K562 (cell line): ENCODE measurements around the gene DNAAF8. TPM values are rescaled to one million over a fixed set of nuclear protein-coding genes. Genes with fewer than 3 reads are reported as not detected.

Experiments
- ATAC-seq: fragments of 200-7000 bp; cut with Tn5 transposase; 3 replicates; pipeline ENCODE4 v1.9.1; 2020; ENCODE audit warnings: moderate library complexity
- BruUV-seq: library from RNA; stranded (reverse); fragments of 400-500 nt; replicated peaks from 2 replicates; lab custom pipeline; 2021; lab: Mats Ljungman, UMichigan
- CTCF ChIA-PET: fragments of 300-600 bp; formaldehyde crosslinking; extraction: SDS; loops from one replicate; lab custom pipeline; 2021; ENCODE audit warnings: low intra/inter-chr PET ratio; lab: Yijun Ruan, JAX
- POLR2A ChIA-PET: fragments of 300-600, 350-650 bp; sonication (Branson Sonifier 250); formaldehyde crosslinking; extraction: SDS; loops from one replicate; lab custom pipeline; 2021; ENCODE audit warnings: antibody characterized with exemption, inconsistent platforms; lab: Yijun Ruan, JAX
- DNase-seq, 4 experiments: peaks; one replicate each; pipeline versions ENCODE4 v3.0.0 to v3.0.0-alpha.2; 2011 to 2018; ENCODE audit warnings: low spot score in 3 of 4, mixed read lengths in 3 of 4; ENCODE audit errors: extremely low read depth in 1 of 4
- FAIRE-seq: peaks from 2 replicates; lab custom pipeline; 2011; peaks lifted over from hg19 to GRCh38; lab: Jason Lieb, UNC
- H2AFZ ChIP-seq: 2 replicates; pipeline ENCODE4 v1.6.0; 2011; ENCODE audit warnings: low read depth, low read length, control low read depth, inconsistent platforms
- H3K27ac ChIP-seq: fragments of 200-600 bp; 3 replicates; pipeline ENCODE4 v1.8.0; 2011; ENCODE audit warnings: low read depth, mild to moderate bottlenecking, control low read depth, inconsistent platforms, low read length, moderate library complexity, mixed read lengths; ENCODE audit errors: extremely low read depth
- H3K27me3 ChIP-seq, 2 experiments: fragments of 300-600 bp in 1 of 2; 2 replicates in 1 of 2; 3 replicates in 1 of 2; pipeline versions ENCODE4 v1.6.0 to v1.8.0; 2011; ENCODE audit warnings: inconsistent platforms in 2 of 2, low read length in 2 of 2, mild to moderate bottlenecking in 1 of 2, mixed read lengths in 1 of 2, moderate library complexity in 1 of 2; ENCODE audit not compliant: control insufficient read depth in 2 of 2, insufficient read depth in 2 of 2
- H3K36me3 ChIP-seq: fragments of 300-600 bp; 3 replicates; pipeline ENCODE4 v1.8.0; 2011; ENCODE audit warnings: mild to moderate bottlenecking, low read length, inconsistent platforms; ENCODE audit not compliant: control insufficient read depth, insufficient read depth
- H3K4me1 ChIP-seq, 2 experiments: fragments of 200-600 bp in 1 of 2; replicated peaks in 1 of 2; 2 replicates in 1 of 2; 3 replicates in 1 of 2; pipeline versions ENCODE4 v1.5.1 to v1.8.0; 2011; ENCODE audit warnings: inconsistent platforms in 2 of 2, low read length in 2 of 2, mild to moderate bottlenecking in 1 of 2, mixed read lengths in 1 of 2, moderate library complexity in 1 of 2; ENCODE audit not compliant: control insufficient read depth in 2 of 2, insufficient read depth in 2 of 2
- H3K4me2 ChIP-seq: 2 replicates; pipeline ENCODE4 v1.6.1; 2011; ENCODE audit warnings: low read length, control low read depth, inconsistent platforms, mixed read lengths; ENCODE audit not compliant: insufficient read depth
- H3K4me3 ChIP-seq: fragments of 200-600 bp; sonication (generic), shearing (Covaris generic); 2 replicates; pipeline ENCODE4 v1.5.1; 2016; ENCODE audit warnings: control low read depth, inconsistent platforms
- H3K79me2 ChIP-seq: fragments of 200-600 bp; 3 replicates; pipeline ENCODE4 v1.8.0; 2011; ENCODE audit warnings: low read length, inconsistent platforms; ENCODE audit not compliant: control insufficient read depth, insufficient read depth
- H3K9ac ChIP-seq, 2 experiments: 2 replicates each; pipeline versions ENCODE4 v1.6.0 to v1.6.1; 2011; ENCODE audit warnings: low read depth in 2 of 2, low read length in 2 of 2, control low read depth in 1 of 2, inconsistent platforms in 1 of 2, mild to moderate bottlenecking in 1 of 2, mixed read lengths in 1 of 2; ENCODE audit not compliant: insufficient read depth in 1 of 2
- H3K9me1 ChIP-seq: one replicate; pipeline ENCODE4 v1.6.0; 2011; ENCODE audit warnings: inconsistent platforms, mild to moderate bottlenecking, low read length, moderate library complexity; ENCODE audit not compliant: control insufficient read depth, insufficient read depth
- H3K9me3 ChIP-seq: replicated peaks from 2 replicates; pipeline ENCODE4 v1.5.1; 2011; ENCODE audit warnings: low read depth, low read length, inconsistent platforms; ENCODE audit not compliant: control insufficient read depth, insufficient read depth
- H4K20me1 ChIP-seq: replicated peaks from 2 replicates; pipeline ENCODE4 v1.6.1; 2011; ENCODE audit warnings: low read length, inconsistent platforms, mixed read lengths; ENCODE audit not compliant: control insufficient read depth, insufficient read depth
- CBX2 ChIP-seq: fragments of 200-600 bp; sonication (generic); IDR thresholded peaks from one replicate; pipeline ENCODE4 v1.6.1; 2012; ENCODE audit warnings: mild to moderate bottlenecking, low read length, inconsistent platforms; ENCODE audit not compliant: insufficient read depth, poor library complexity, severe bottlenecking
- CBX5 ChIP-seq: IDR thresholded peaks from 2 replicates; pipeline ENCODE4 v1.6.1; 2014; ENCODE audit warnings: low read depth, borderline replicate concordance
- FOS ChIP-seq: IDR thresholded peaks from 3 replicates; pipeline ENCODE4 v1.6.1; 2011; ENCODE audit not compliant: insufficient read length; ENCODE audit errors: extremely low read depth
- GMEB1 ChIP-seq: fragments of 250-450 bp; sonication (Bioruptor Pico); IDR thresholded peaks from 2 replicates; pipeline ENCODE4 v1.4.0; 2020; ENCODE audit warnings: mild to moderate bottlenecking
- KAT8 ChIP-seq: fragments of 450-650 bp; IDR thresholded peaks from 2 replicates; pipeline ENCODE4 v1.6.1; 2016; ENCODE audit warnings: low read depth, mild to moderate bottlenecking
- MAZ ChIP-seq, 2 experiments: fragments of 450-650 bp in 1 of 2; sonication (generic) in 1 of 2; formaldehyde crosslinking; IDR thresholded peaks in 1 of 2; conservative IDR thresholded peaks in 1 of 2; 2 replicates each; pipeline versions ENCODE4 v1.4.0 to v1.5.0; 2020; ENCODE audit warnings: mild to moderate bottlenecking in 1 of 2, missing genetic modification reagents in 1 of 2
- MNT ChIP-seq, 2 experiments: fragments of 450-650 bp; conservative IDR thresholded peaks; 2 replicates each; pipeline ENCODE4 v1.6.1; 2017; ENCODE audit warnings: mild to moderate bottlenecking in 2 of 2, moderate library complexity in 2 of 2
- NFIX ChIP-seq: fragments of 250-450 bp; sonication (Bioruptor Pico); IDR thresholded peaks from 2 replicates; pipeline ENCODE4 v1.4.0; 2020; ENCODE audit warnings: low read depth, mild to moderate bottlenecking, moderate library complexity
- PYGO2 ChIP-seq: fragments of 450-650 bp; IDR thresholded peaks from 2 replicates; pipeline ENCODE4 v1.6.1; 2016; ENCODE audit warnings: mild to moderate bottlenecking, missing genetic modification characterization, moderate library complexity, missing compliant biosample characterization
- SLC30A9 ChIP-seq: fragments of 250-450 bp; sonication (Bioruptor Pico); IDR thresholded peaks from 2 replicates; pipeline ENCODE4 v1.8.0; 2022; ENCODE audit warnings: mild to moderate bottlenecking, moderate library complexity
- ZC3H11A ChIP-seq: IDR thresholded peaks from 2 replicates; pipeline ENCODE4 v1.6.1; 2012; ENCODE audit warnings: low read depth, low read length, improper control_type of control experiment
- ZFP30 ChIP-seq: fragments of 250-450 bp; sonication (Bioruptor Pico); IDR thresholded peaks from 2 replicates; pipeline ENCODE4 v1.8.0; 2022; ENCODE audit warnings: moderate library complexity, mild to moderate bottlenecking, inconsistent platforms, borderline replicate concordance
- ZKSCAN1 ChIP-seq: fragments of 150-350 bp; IDR thresholded peaks from 2 replicates; pipeline ENCODE4 v1.6.1; 2016; ENCODE audit warnings: low read depth, low read length
- ZNF408 ChIP-seq: fragments of 250-450 bp; sonication (Bioruptor Pico); IDR thresholded peaks from 2 replicates; pipeline ENCODE4 v1.4.0; 2020; ENCODE audit warnings: low read depth, mild to moderate bottlenecking, moderate library complexity
- ZNF561 ChIP-seq: fragments of 450-650 bp; formaldehyde crosslinking; conservative IDR thresholded peaks from 2 replicates; pipeline ENCODE4 v1.4.0; 2020; ENCODE audit warnings: mild to moderate bottlenecking, moderate library complexity
- ZNF766 ChIP-seq: fragments of 200-800 bp; sonication (Bioruptor generic); conservative IDR thresholded peaks from 2 replicates; pipeline ENCODE4 v1.6.1; 2016; ENCODE audit warnings: missing genetic modification characterization, missing compliant biosample characterization
- WGBS: fragments of 100-300 bp; shearing (Covaris generic); methylation state at CpG from one replicate; pipeline ENCODE4 v1.1.6; 2016; ENCODE audit warnings: low coverage, mixed read lengths; ENCODE audit not compliant: insufficient coverage; ENCODE audit errors: missing lambda C conversion rate; 5-methylcytosine and 5-hydroxymethylcytosine counted together
- in situ Hi-C: fragments of 300-500 bp; cut with MboI; formaldehyde crosslinking; loops from 4 replicates; pipeline ENCODE4 v1.15.0; 2018; ENCODE audit warnings: inconsistent platforms, mixed read lengths
- intact Hi-C: fragments of 100-400 bp; cut with micrococcal nuclease; formaldehyde crosslinking; loops from 2 replicates; pipeline ENCODE4 v1.14.2; 2022
- polyA plus RNA-seq, 8 experiments: library from polyadenylated mRNA; depleted of rRNA in 4 of 8; stranded (reverse) in 5 of 8; unstranded in 3 of 8; fragments of >200 nt; fragmentation: Nextera tagmentation in 2 of 8; fragmentation: Illumina TruSeq in 1 of 8; extraction: Ambion mirVana in 2 of 8; extraction: Trizol in 1 of 8; gene quantifications; 2 replicates each; pipeline versions ENCODE4 v1.2.1 to v1.2.3, GENCODE V29; 2011 to 2014; ENCODE audit warnings: inconsistent platforms in 1 of 8, missing spikeins in 1 of 8
- total RNA-seq, 7 experiments: library from RNA; depleted of rRNA in 6 of 7; stranded (reverse); fragments of >200 nt in 6 of 7; fragmentation: Illumina TruSeq in 2 of 7; extraction: Trizol in 2 of 7; gene quantifications; 2 replicates each; pipeline versions ENCODE4 v1.2.1 to v1.2.3, GENCODE V29; 2011 to 2021; ENCODE audit warnings: low replicate concordance in 1 of 7
- TF ChIP-seq, protein P1 (sequence below): IDR thresholded peaks from 2 replicates; pipeline ENCODE4 v1.6.1; 2012; ENCODE audit warnings: low read depth, low read length, improper control_type of control experiment, borderline replicate concordance
- TF ChIP-seq, protein P2 (sequence below): sonication (generic); formaldehyde crosslinking; IDR thresholded peaks from 2 replicates; pipeline ENCODE4 v1.9.0; 2022; ENCODE audit warnings: mild to moderate bottlenecking, missing genetic modification reagents

The DNAAF8 gene
- total and polyA plus RNA-seq, 9 of the 15 experiments (the other 6 are each of a cell fraction or from before 2014, with no cell fraction given): 0.04 to 0.12 (median 0.10) TPM; not detected in 6

GRCh38 chr16:4704913-4705312 lies 29.4 kb upstream of the DNAAF8 start:
- BruUV-seq: no TSS peak
- in situ Hi-C loops: no loop called here
- intact Hi-C loops: no loop called here
- TF ChIP-seq CBX2: no peak
- TF ChIP-seq ZC3H11A: no peak
- TF ChIP-seq ZNF561 (CRISPR knock-in tag): no peak
- TF ChIP-seq, protein P1, sequence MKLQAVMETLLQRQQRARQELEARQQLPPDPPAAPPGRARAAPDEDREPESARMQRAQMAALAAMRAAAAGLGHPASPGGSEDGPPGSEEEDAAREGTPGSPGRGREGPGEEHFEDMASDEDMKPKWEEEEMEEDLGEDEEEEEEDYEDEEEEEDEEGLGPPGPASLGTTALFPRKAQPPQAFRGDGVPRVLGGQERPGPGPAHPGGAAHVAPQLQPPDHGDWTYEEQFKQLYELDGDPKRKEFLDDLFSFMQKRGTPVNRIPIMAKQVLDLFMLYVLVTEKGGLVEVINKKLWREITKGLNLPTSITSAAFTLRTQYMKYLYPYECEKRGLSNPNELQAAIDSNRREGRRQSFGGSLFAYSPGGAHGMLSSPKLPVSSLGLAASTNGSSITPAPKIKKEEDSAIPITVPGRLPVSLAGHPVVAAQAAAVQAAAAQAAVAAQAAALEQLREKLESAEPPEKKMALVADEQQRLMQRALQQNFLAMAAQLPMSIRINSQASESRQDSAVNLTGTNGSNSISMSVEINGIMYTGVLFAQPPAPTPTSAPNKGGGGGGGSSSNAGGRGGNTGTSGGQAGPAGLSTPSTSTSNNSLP: no peak
- TF ChIP-seq, protein P2, sequence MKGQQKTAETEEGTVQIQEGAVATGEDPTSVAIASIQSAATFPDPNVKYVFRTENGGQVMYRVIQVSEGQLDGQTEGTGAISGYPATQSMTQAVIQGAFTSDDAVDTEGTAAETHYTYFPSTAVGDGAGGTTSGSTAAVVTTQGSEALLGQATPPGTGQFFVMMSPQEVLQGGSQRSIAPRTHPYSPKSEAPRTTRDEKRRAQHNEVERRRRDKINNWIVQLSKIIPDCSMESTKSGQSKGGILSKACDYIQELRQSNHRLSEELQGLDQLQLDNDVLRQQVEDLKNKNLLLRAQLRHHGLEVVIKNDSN (CRISPR knock-in tag): no peak
- TF ChIP-seq PYGO2: no peak
- no peak for TF ChIP-seq ZKSCAN1
- no peak for TF ChIP-seq NFIX (CRISPR knock-in tag)
- no peak for TF ChIP-seq MNT (conservative IDR thresholded peaks at IDR 0.05)
- no peak for TF ChIP-seq CBX5
- TF ChIP-seq SLC30A9 (CRISPR knock-in tag): no peak
- TF ChIP-seq ZFP30 (CRISPR knock-in tag): no peak
- TF ChIP-seq ZNF766 (CRISPR knock-in tag): no peak
- TF ChIP-seq FOS: no peak
- no peak for TF ChIP-seq GMEB1 (CRISPR knock-in tag)
- TF ChIP-seq ZNF408 (CRISPR knock-in tag): no peak
- no peak for TF ChIP-seq KAT8
- no peak for TF ChIP-seq MAZ (CRISPR knock-in tag; conservative IDR thresholded peaks at IDR 0.05 in 1 of 2, IDR thresholded peaks at IDR 0.05 in 1 of 2)

More at GRCh38 chr16:4704913-4705312, 29.4 kb upstream of the DNAAF8 start:
- Histone ChIP-seq H3K9me3 (no peaks in the 10 kb centered on the region), H3K36me3 (peaks cover 74% of the 10 kb centered on the region; the same call in 2 of the 3 replicates), H3K79me2 (no peaks in the 10 kb centered on the region), H3K9me1 (peaks cover 3% of the 10 kb centered on the region), H3K9ac (no peak overlapping the region), H3K4me1 (peaks cover 3 to 6% of the 10 kb centered on the region in 2 experiments; a peak in 2 of 5 replicates), H3K4me3 (no peak overlapping the region), H3K27me3 (no peaks in the 10 kb centered on the region), H3K4me2 (no peak overlapping the region), H3K27ac (no peak overlapping the region), H4K20me1 (no peaks in the 10 kb centered on the region), H2AFZ (no peak overlapping the region)
- no peak for FAIRE-seq
- CTCF ChIA-PET: no interaction called here
- POLR2A ChIA-PET: interaction anchor here (0.5 to 2.4 kb wide), 2 partner anchors 10 to 177 kb away, joined by 3 to 11 read pairs; no protein-coding TSS in a partner anchor
- no peak for ATAC-seq
- 94% methylated on average over 12 of the region's 14 CpGs for WGBS
- no peak for DNase-seq
